Parathyroid adenoma (tissue), 2 donors: Measurements from ENCODE around the gene NXN.
"Not testable (repeated sequence)": the region's sequence is repeated elsewhere in the genome, so short reads cannot be mapped to it uniquely, and the experiment has no call there.

ENCODE experiments used
- H2AFZ ChIP-seq: fragments of 300-600 bp; sonication (generic); one replicate; pipeline ENCODE4 v1.7.0; 2017; ENCODE audit warnings: antibody characterized with exemption, mild to moderate bottlenecking
- H3K27ac ChIP-seq: fragments of 300-600 bp; sonication (generic); one replicate; pipeline ENCODE4 v1.7.0; 2017
- H3K27me3 ChIP-seq: fragments of 300-600 bp; sonication (generic); one replicate; pipeline ENCODE4 v1.7.0; 2017; ENCODE audit warnings: low read length; ENCODE audit not compliant: control insufficient read depth, insufficient read depth
- H3K36me3 ChIP-seq: fragments of 300-600 bp; sonication (generic); one replicate; pipeline ENCODE4 v1.7.0; 2017; ENCODE audit warnings: low read length; ENCODE audit not compliant: control insufficient read depth, insufficient read depth
- H3K4me1 ChIP-seq: fragments of 300-600 bp; sonication (generic); one replicate; pipeline ENCODE4 v1.7.0; 2017; ENCODE audit warnings: control low read depth
- H3K4me2 ChIP-seq: fragments of 300-600 bp; sonication (generic); one replicate; pipeline ENCODE4 v1.7.0; 2017; ENCODE audit warnings: low read length
- H3K4me3 ChIP-seq: fragments of 300-600 bp; sonication (generic); one replicate; pipeline ENCODE4 v1.7.0; 2017; ENCODE audit warnings: low read depth, low read length
- H3K79me2 ChIP-seq: fragments of 300-600 bp; sonication (generic); one replicate; pipeline ENCODE4 v1.7.0; 2017; ENCODE audit warnings: control low read depth
- H3K9ac ChIP-seq: fragments of 300-600 bp; sonication (generic); one replicate; pipeline ENCODE4 v1.7.0; 2017; ENCODE audit warnings: mild to moderate bottlenecking
- H3K9me3 ChIP-seq: fragments of 300-600 bp; sonication (generic); one replicate; pipeline ENCODE4 v1.7.0; 2017; ENCODE audit warnings: low read length; ENCODE audit not compliant: control insufficient read depth
- TF ChIP-seq, protein P1 (sequence below): fragments of 300-600 bp; sonication (generic); IDR thresholded peaks from one replicate; pipeline ENCODE4 v1.7.0; 2017; ENCODE audit warnings: antibody characterized with exemption, mild to moderate bottlenecking
- donor health status: primary hyperparathyroidism.

The NXN gene

DNA sequence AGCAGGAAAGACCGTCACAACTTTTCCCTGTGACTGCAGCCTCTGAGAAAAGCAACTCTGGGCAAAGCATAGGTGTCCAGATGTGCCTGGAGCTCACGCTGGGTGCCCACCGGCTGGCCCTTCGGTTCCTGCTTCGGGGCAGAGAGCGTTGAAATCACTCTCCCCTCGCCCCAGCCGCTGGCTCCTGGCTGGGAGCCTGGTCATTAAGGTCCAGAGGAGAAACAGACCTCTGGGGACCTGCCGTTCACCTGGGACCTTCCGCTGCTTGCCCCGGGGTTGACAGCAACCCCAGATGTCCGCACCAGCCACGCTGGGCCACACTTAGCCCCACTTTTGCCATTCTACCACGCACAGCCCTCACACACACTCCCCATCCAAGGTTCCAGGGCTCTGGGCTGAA is 184.3 kb downstream of the NXN start:
- Histone ChIP-seq H3K9ac (no peak overlapping the region), H3K4me1 (peaks cover 3% of the 10 kb centered on the region), H3K36me3 (no peaks in the 10 kb centered on the region), H3K9me3 (no peaks in the 10 kb centered on the region), H3K27ac (no peak overlapping the region), H3K79me2 (no peaks in the 10 kb centered on the region), H3K27me3 (no peaks in the 10 kb centered on the region), H3K4me2 (peak overlapping the region; percentile 24), H2AFZ (peak overlapping the region; percentile 40), H3K4me3 (no peak overlapping the region)
- TF ChIP-seq, protein P1, sequence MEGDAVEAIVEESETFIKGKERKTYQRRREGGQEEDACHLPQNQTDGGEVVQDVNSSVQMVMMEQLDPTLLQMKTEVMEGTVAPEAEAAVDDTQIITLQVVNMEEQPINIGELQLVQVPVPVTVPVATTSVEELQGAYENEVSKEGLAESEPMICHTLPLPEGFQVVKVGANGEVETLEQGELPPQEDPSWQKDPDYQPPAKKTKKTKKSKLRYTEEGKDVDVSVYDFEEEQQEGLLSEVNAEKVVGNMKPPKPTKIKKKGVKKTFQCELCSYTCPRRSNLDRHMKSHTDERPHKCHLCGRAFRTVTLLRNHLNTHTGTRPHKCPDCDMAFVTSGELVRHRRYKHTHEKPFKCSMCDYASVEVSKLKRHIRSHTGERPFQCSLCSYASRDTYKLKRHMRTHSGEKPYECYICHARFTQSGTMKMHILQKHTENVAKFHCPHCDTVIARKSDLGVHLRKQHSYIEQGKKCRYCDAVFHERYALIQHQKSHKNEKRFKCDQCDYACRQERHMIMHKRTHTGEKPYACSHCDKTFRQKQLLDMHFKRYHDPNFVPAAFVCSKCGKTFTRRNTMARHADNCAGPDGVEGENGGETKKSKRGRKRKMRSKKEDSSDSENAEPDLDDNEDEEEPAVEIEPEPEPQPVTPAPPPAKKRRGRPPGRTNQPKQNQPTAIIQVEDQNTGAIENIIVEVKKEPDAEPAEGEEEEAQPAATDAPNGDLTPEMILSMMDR, result no peak

DNA sequence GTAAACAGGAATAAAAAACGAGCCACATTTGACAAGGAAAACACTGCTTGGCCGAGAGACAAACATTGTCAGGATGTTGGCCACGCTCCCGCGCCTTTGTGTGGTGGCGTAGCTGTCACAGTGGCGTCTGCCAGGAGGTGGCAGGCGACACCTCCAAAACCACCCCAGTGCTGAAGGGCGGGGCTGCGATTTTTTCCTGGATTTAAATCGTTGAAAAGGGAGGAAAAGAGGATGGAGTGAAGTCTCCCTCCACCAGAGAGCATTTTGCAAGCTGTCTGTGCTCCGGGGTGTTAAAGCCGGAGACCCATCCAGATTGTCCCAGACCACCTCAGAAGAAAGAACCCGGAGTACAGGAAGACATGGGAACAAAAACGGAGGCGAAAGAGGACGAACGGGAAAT is 184.7 kb downstream of the NXN start:
- H3K27ac ChIP-seq, result peak overlapping the region; percentile 5
- H3K36me3 ChIP-seq, result no peaks in the 10 kb centered on the region
- TF ChIP-seq, protein P1, result peak; percentile 91
- no peaks in the 10 kb centered on the region for H3K79me2 ChIP-seq
- peak overlapping the region; percentile 24 for H3K4me2 ChIP-seq
- no peaks in the 10 kb centered on the region for H3K27me3 ChIP-seq
- H3K4me1 ChIP-seq, result peaks cover 3% of the 10 kb centered on the region
- H2AFZ ChIP-seq, result peak overlapping the region; percentile 40
- H3K9ac ChIP-seq, result no peak overlapping the region
- no peaks in the 10 kb centered on the region for H3K9me3 ChIP-seq
- H3K4me3 ChIP-seq, result no peak overlapping the region

DNA sequence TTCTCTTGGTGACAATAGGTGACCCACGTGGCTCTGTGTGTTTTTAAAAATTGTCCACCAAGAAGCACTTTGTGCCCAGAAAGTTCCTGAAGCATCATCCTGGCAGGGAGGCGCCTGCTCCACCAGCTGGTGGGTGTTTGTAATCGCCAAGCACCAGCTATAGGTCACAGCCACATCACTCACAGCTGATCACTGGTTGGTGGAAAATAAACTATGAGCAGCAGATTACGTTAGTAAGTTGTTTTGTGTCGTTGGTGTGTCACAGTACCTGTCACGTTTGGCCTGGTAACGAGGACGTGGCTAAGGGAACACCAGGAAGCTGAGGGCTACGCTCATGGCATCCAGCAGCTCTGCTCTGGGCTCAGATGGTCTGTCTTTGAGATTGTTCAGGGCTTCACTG is 187.3 kb downstream of the NXN start:
- TF ChIP-seq, protein P1, result no peak
- H3K4me2 ChIP-seq, result no peak overlapping the region
- H3K36me3 ChIP-seq, result no peaks in the 10 kb centered on the region
- no peak overlapping the region for H3K27ac ChIP-seq
- no peak overlapping the region for H3K9ac ChIP-seq
- no peaks in the 10 kb centered on the region for H3K9me3 ChIP-seq
- H2AFZ ChIP-seq, result no peak overlapping the region
- no peak overlapping the region for H3K4me3 ChIP-seq
- peaks cover 3% of the 10 kb centered on the region for H3K4me1 ChIP-seq
- H3K79me2 ChIP-seq, result peaks cover 7% of the 10 kb centered on the region
- no peaks in the 10 kb centered on the region for H3K27me3 ChIP-seq

DNA sequence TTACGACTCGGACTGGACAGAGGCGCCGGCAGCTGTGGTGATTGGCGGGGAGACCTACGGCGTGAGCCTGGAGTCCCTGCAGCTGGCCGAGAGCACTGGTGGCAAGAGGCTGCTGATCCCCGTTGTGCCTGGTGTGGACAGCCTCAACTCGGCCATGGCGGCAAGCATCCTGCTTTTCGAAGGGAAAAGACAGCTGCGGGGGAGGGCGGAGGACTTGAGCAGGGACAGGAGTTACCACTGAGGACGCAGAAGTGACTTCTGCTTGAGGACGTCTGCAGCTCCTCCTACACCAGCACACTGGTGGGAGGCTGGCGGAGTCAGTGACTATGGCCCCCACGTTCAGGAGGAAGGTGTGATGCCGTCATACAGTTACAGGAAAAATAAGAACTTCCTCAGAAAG is 187.7 kb downstream of the NXN start:
- Histone ChIP-seq H3K9ac (no peak overlapping the region), H3K27ac (no peak overlapping the region), H3K79me2 (peaks cover 7% of the 10 kb centered on the region), H3K4me2 (no peak overlapping the region), H2AFZ (no peak overlapping the region), H3K4me3 (no peak overlapping the region), H3K4me1 (peaks cover 3% of the 10 kb centered on the region), H3K9me3 (no peaks in the 10 kb centered on the region), H3K27me3 (no peaks in the 10 kb centered on the region), H3K36me3 (no peaks in the 10 kb centered on the region)
- TF ChIP-seq, protein P1, result no peak

DNA sequence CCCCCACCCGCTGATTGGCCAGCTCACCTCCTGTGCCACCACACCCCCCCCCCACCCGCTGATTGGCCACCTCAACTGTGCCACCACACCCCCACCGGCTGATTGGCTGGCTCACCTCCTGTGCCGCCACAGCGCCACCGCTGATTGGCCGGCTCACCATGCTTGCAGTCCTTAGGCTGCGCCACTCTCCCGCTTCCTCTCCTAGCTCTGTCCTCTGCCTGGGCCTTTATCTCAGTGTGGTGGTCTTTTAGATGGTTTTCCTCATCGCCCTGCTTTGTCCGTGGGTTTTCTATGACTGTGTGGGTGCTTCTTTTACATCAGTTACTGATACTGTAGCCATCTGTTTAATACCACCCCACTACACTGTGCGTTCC is 188.7 kb downstream of the NXN start:
- not testable (repeated sequence) for H3K79me2 ChIP-seq, H3K27ac ChIP-seq, H3K36me3 ChIP-seq

DNA sequence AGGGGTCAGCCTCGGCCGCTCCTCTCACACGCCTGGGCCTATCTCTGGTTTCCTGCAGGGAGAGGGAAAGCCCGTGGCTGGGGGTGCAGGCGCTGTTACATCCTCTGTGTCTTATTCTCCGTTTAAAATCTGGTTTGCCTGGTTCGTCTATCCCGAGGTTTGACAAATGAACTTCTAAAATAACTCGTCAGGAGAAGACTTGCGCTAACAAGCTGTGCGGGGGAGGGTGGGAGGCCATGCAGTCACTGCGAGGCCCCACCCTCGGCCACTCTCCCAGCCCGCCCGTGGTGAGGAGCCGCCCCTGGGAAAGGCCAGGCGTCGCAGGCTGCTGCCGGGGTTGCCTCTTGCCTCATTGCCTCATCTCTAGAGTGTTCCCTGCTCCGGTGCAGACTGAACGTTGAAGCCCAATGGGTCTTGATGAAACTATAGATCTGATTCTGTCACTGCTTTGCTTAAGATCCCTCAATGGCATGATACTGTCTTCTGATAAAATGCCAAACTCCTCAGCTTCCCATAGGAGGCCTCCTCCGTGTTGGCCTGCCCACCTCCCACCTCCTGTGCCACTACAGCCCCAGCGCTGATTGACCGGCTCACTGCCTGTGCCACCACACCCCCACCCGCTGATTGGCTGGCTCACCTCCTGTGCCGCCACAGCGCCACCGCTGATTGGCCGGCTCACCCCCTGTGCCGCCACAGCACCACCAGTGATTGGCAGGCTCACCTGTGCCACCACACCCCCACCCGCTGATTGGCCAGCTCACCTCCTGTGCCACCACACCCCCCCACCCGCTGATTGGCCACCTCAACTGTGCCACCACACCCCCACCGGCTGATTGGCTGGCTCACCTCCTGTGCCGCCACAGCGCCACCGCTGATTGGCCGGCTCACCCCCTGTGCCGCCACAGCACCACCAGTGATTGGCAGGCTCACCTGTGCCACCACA is 189.4 kb downstream of the NXN start:
- not testable (repeated sequence) for H3K27me3 ChIP-seq, H3K4me2 ChIP-seq, H3K36me3 ChIP-seq, H3K9ac ChIP-seq, H3K4me3 ChIP-seq, H2AFZ ChIP-seq, H3K27ac ChIP-seq, H3K9me3 ChIP-seq, H3K4me1 ChIP-seq, H3K79me2 ChIP-seq

More for the DNA sequence above, 188.7 kb downstream of the NXN start:
- not testable (repeated sequence) for H3K4me2 ChIP-seq, H2AFZ ChIP-seq, H3K27me3 ChIP-seq, H3K9me3 ChIP-seq, H3K4me3 ChIP-seq, H3K4me1 ChIP-seq, H3K9ac ChIP-seq
